Stimulated activated naive CD4-positive, alpha-beta T cell treated with Interleukin-2 at 50 U/mL for 16 hours (primary cell): ENCODE results near the gene DCST2.

Experiments
- DNase-seq: peaks from one replicate; lab custom pipeline; 2025; lab: John Stamatoyannopoulos, UW

Gene DCST2

GRCh38 chr1:155049651-155050559, 16.3 kb upstream of the DCST2 start:
- no peak for DNase-seq

GRCh38 chr1:155048449-155049334, 15.1 kb upstream of the DCST2 start:
- no peak for DNase-seq

- DNase-seq, result peak; percentile 55
These were observed 11.5 kb upstream of the DCST2 start for GRCh38 chr1:155044812-155045657.

- DNase-seq, result no peak
These were observed 10.8 kb upstream of the DCST2 start for GRCh38 chr1:155044365-155044764.

GRCh38 chr1:155043793-155044192, 10.2 kb upstream of the DCST2 start:
- DNase-seq, result no peak

GRCh38 chr1:155043301-155043702, 9.7 kb upstream of the DCST2 start:
- no peak for DNase-seq

- no peak for DNase-seq
These were observed 9.2 kb upstream of the DCST2 start for GRCh38 chr1:155042789-155043188.

GRCh38 chr1:155040358-155041093, 6.9 kb upstream of the DCST2 start:
- no peak for DNase-seq

GRCh38 chr1:155039308-155039669, 5.7 kb upstream of the DCST2 start:
- no peak for DNase-seq

- DNase-seq, result no peak
These were observed 5.2 kb upstream of the DCST2 start for GRCh38 chr1:155038602-155039307.

GRCh38 chr1:155037851-155038441, 4.4 kb upstream of the DCST2 start:
- DNase-seq, result no peak

GRCh38 chr1:155037043-155037442, 3.5 kb upstream of the DCST2 start:
- no peak for DNase-seq

- DNase-seq, result no peak
These were observed 2.4 kb upstream of the DCST2 start for GRCh38 chr1:155035936-155036335.

- no peak for DNase-seq
These were observed 982 bp upstream of the DCST2 start for GRCh38 chr1:155034318-155035208.

- DNase-seq, result no peak
These were observed 695 bp downstream of the DCST2 start for GRCh38 chr1:155032886-155033285.

GRCh38 chr1:155030899-155031298, 2.7 kb downstream of the DCST2 start:
- no peak for DNase-seq

GRCh38 chr1:155030243-155030795, 3.3 kb downstream of the DCST2 start:
- DNase-seq, result no peak

- no peak for DNase-seq
These were observed 3.9 kb downstream of the DCST2 start for GRCh38 chr1:155029513-155030242.
